K562 (cell line): Measurements from ENCODE around the gene FKBP8. TPM values are rescaled to one million over a fixed set of nuclear protein-coding genes. Genes with fewer than 3 reads are reported as not detected.

ENCODE experiments used
- E2F6 ChIP-seq, 2 experiments: IDR thresholded peaks; 2 replicates each; pipeline ENCODE4 v1.6.1; 2011; ENCODE audit warnings: borderline replicate concordance in 1 of 2, control low read depth in 1 of 2, low read depth in 1 of 2, low read length in 1 of 2, mild to moderate bottlenecking in 1 of 2, mixed read lengths in 1 of 2, moderate library complexity in 1 of 2; ENCODE audit not compliant: insufficient read depth in 1 of 2, insufficient read length in 1 of 2, poor library complexity in 1 of 2, severe bottlenecking in 1 of 2; ENCODE audit errors: extremely low read depth in 1 of 2
- MYBL2 ChIP-seq, 2 experiments: fragments of 450-650 bp in 1 of 2; sonication (generic) in 1 of 2; formaldehyde crosslinking in 1 of 2; IDR thresholded peaks; 2 replicates each; pipeline versions ENCODE4 v1.6.1 to v1.8.1; 2017 to 2022; ENCODE audit warnings: borderline replicate concordance in 1 of 2, inconsistent platforms in 1 of 2, low read depth in 1 of 2, mild to moderate bottlenecking in 1 of 2, missing genetic modification reagents in 1 of 2, moderate library complexity in 1 of 2
- RREB1 ChIP-seq: fragments of 250-450 bp; sonication (Bioruptor Pico); IDR thresholded peaks from 2 replicates; pipeline ENCODE4 v1.4.0; 2020
- ZNF224 ChIP-seq: sonication (generic); formaldehyde crosslinking; IDR thresholded peaks from 2 replicates; pipeline ENCODE4 v1.8.0; 2022; ENCODE audit warnings: mild to moderate bottlenecking, missing genetic modification reagents
- ZNF24 ChIP-seq: fragments of 450-650 bp; IDR thresholded peaks from 2 replicates; pipeline ENCODE4 v1.6.1; 2016
- ZNF518B ChIP-seq: fragments of 250-450 bp; sonication (Bioruptor Pico); IDR thresholded peaks from 2 replicates; pipeline ENCODE4 v1.5.0; 2021; ENCODE audit warnings: mild to moderate bottlenecking, moderate library complexity
- ZNF584 ChIP-seq: fragments of 200-800 bp; sonication (Bioruptor generic); IDR thresholded peaks from 2 replicates; pipeline ENCODE4 v1.6.1; 2016; ENCODE audit warnings: low read depth, mild to moderate bottlenecking, missing genetic modification characterization, missing compliant biosample characterization
- ZNF592 ChIP-seq: fragments of 450-650 bp; IDR thresholded peaks from 2 replicates; pipeline ENCODE4 v1.6.1; 2017; ENCODE audit warnings: antibody characterized with exemption, mild to moderate bottlenecking
- polyA plus RNA-seq, 8 experiments: library from polyadenylated mRNA; depleted of rRNA in 4 of 8; stranded (reverse) in 5 of 8; unstranded in 3 of 8; fragments of >200 nt; fragmentation: Nextera tagmentation in 2 of 8; fragmentation: Illumina TruSeq in 1 of 8; extraction: Ambion mirVana in 2 of 8; extraction: Trizol in 1 of 8; gene quantifications; 2 replicates each; pipeline versions ENCODE4 v1.2.1 to v1.2.3, GENCODE V29; 2011 to 2014; ENCODE audit warnings: inconsistent platforms in 1 of 8, missing spikeins in 1 of 8
- total RNA-seq, 7 experiments: library from RNA; depleted of rRNA in 6 of 7; stranded (reverse); fragments of >200 nt in 6 of 7; fragmentation: Illumina TruSeq in 2 of 7; extraction: Trizol in 2 of 7; gene quantifications; 2 replicates each; pipeline versions ENCODE4 v1.2.1 to v1.2.3, GENCODE V29; 2011 to 2021; ENCODE audit warnings: low replicate concordance in 1 of 7

The FKBP8 gene
- total and polyA plus RNA-seq, 9 of the 15 experiments (the other 6 are each of a cell fraction or from before 2014, with no cell fraction given): 0.46 to 236 (median 104) TPM

- no peak for TF ChIP-seq ZNF518B (CRISPR knock-in tag)
- TF ChIP-seq RREB1: 0 out of 2 replicates have a peak, but pooled peaks have one; percentile 19
- no peak for TF ChIP-seq ZNF24
- TF ChIP-seq E2F6 (IDR thresholded peaks at IDR 0.05; ENCODE audit: borderline replicate concordance in 1 of 2, extremely low read depth in 1 of 2, insufficient read depth in 1 of 2, insufficient read length in 1 of 2, low read depth in 1 of 2, low read length in 1 of 2, poor library complexity in 1 of 2, severe bottlenecking in 1 of 2): peak in 1 of 2 experiments; percentile 54
- TF ChIP-seq MYBL2 (IDR thresholded peaks at IDR 0.05; ENCODE audit: low read depth): no peak
- TF ChIP-seq MYBL2 (CRISPR knock-in tag; IDR thresholded peaks at IDR 0.05; ENCODE audit: borderline replicate concordance): no peak
- TF ChIP-seq ZNF584 (CRISPR knock-in tag): no peak
- 0 out of 2 replicates have a peak, but pooled peaks have one; percentile 12 for TF ChIP-seq ZNF224 (CRISPR knock-in tag)
- peak; percentile 33; the same call in 1 of the 2 replicates for TF ChIP-seq ZNF592
These were observed 47.2 kb upstream of the FKBP8 start (continued) for GRCh38 chr19:18590273-18591272.
